Gastroesophageal sphincter (tissue), 4 donors: ENCODE measurements around the gene NDUFB8. TPM values are rescaled to one million over a fixed set of nuclear protein-coding genes. Genes with fewer than 3 reads are reported as not detected.

Experiments used
- ATAC-seq: fragments of 150-250 bp; one replicate; pipeline ENCODE4 v1.9.1; 2016; ENCODE audit warnings: mild to moderate bottlenecking, moderate library complexity
- H3K27ac ChIP-seq, 4 donors: fragments of 200-600 bp; sonication (generic) in 3 of 4; 1 replicate in 3 of 4; 2 replicates in 1 of 4; pipeline ENCODE4 v1.5.1; 2016 to 2019
- H3K27me3 ChIP-seq: fragments of 200-600 bp; sonication (generic); one replicate; pipeline ENCODE4 v1.5.1; 2019
- H3K36me3 ChIP-seq, 2 donors: fragments of 200-600 bp; sonication (generic); one replicate each; pipeline ENCODE4 v1.5.1; 2019; ENCODE audit warnings: control low read depth in 1 of 2
- H3K4me1 ChIP-seq, 3 donors: fragments of 200-600 bp; sonication (generic); 1 replicate in 2 of 3; 2 replicates in 1 of 3; pipeline ENCODE4 v1.5.1; 2016 to 2019; ENCODE audit warnings: control low read depth in 2 of 3
- H3K4me3 ChIP-seq, 2 donors: fragments of 200-600 bp; sonication (generic); one replicate each; pipeline ENCODE4 v1.5.1; 2019; ENCODE audit warnings: mild to moderate bottlenecking in 1 of 2, moderate library complexity in 1 of 2
- H3K9me3 ChIP-seq, 3 donors: fragments of 200-600 bp; sonication (generic); one replicate each; pipeline ENCODE4 v1.5.1; 2017 to 2019; ENCODE audit warnings: control low read depth in 2 of 3
- EP300 ChIP-seq: sonication (generic); formaldehyde crosslinking; IDR thresholded peaks from one replicate; pipeline ENCODE4 v1.6.1; 2017; ENCODE audit warnings: antibody characterized with exemption, mild to moderate bottlenecking
- POLR2A ChIP-seq, 2 donors: fragments of 450-650 bp; IDR thresholded peaks; one replicate each; pipeline ENCODE4 v1.6.1; 2017; ENCODE audit warnings: antibody characterized with exemption in 2 of 2, mild to moderate bottlenecking in 2 of 2, moderate library complexity in 1 of 2
- POLR2AphosphoS5 ChIP-seq: sonication (generic); formaldehyde crosslinking; IDR thresholded peaks from one replicate; pipeline ENCODE4 v1.6.1; 2017; ENCODE audit warnings: antibody characterized with exemption
- WGBS, 2 donors: methylation state at CpG; one replicate each; pipeline ENCODE4 v1.1.5; 2018; ENCODE audit warnings: low coverage in 1 of 2; 5-methylcytosine and 5-hydroxymethylcytosine counted together
- total RNA-seq, 4 donors: library from RNA; depleted of rRNA; stranded (reverse); fragments of >200 nt; gene quantifications; one replicate each; pipeline ENCODE4 v1.1.0, GENCODE V29; 2016
- TF ChIP-seq, protein P1 (sequence below), 4 experiments: fragments of 200-600 bp in 2 of 4; fragments of 450-650 bp in 2 of 4; sonication (generic) in 1 of 4; IDR thresholded peaks; one replicate each; pipeline ENCODE4 v1.5.1; 2017 to 2019; ENCODE audit warnings: antibody characterized with exemption in 4 of 4, mild to moderate bottlenecking in 2 of 4, moderate library complexity in 2 of 4

Gene NDUFB8
- total RNA-seq, 4 donors from 2014 or later, result 268 to 317 (median 283) TPM

DNA sequence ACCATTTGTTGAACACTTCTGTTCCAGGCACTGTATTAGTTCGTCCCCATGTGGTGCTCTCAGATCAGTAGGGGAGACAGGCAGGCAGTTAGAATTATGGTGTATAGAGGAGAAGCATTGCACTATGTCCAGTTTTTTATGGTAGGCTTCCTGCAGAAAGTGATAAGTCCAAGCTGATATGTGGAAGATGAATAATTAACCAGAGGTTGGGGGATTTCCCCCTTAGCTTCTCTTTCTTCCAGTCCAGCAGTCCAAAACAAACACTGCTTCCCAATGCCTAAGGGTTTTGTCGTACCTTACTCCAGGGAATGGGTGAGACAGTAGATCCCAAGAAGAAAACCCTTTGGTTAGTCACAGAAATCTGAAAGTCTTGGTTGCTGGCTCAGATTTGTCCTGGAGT is 25.2 kb upstream of the NDUFB8 start:
- 84 to 100% methylated on average over 2 of the region's 2 CpGs for WGBS, 2 donors
- H3K9me3 ChIP-seq, result no peaks in the 10 kb centered on the region
- H3K36me3 ChIP-seq, result peaks cover 0 to 88% of the 10 kb centered on the region in 2 donors
- no peak overlapping the region for H3K27ac ChIP-seq
- no peaks in the 10 kb centered on the region for H3K4me1 ChIP-seq
- no peak overlapping the region for H3K4me3 ChIP-seq
- ATAC-seq, result no peak
- no peaks in the 10 kb centered on the region for H3K27me3 ChIP-seq
- TF ChIP-seq, protein P1, sequence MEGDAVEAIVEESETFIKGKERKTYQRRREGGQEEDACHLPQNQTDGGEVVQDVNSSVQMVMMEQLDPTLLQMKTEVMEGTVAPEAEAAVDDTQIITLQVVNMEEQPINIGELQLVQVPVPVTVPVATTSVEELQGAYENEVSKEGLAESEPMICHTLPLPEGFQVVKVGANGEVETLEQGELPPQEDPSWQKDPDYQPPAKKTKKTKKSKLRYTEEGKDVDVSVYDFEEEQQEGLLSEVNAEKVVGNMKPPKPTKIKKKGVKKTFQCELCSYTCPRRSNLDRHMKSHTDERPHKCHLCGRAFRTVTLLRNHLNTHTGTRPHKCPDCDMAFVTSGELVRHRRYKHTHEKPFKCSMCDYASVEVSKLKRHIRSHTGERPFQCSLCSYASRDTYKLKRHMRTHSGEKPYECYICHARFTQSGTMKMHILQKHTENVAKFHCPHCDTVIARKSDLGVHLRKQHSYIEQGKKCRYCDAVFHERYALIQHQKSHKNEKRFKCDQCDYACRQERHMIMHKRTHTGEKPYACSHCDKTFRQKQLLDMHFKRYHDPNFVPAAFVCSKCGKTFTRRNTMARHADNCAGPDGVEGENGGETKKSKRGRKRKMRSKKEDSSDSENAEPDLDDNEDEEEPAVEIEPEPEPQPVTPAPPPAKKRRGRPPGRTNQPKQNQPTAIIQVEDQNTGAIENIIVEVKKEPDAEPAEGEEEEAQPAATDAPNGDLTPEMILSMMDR (IDR thresholded peaks at IDR 0.05), result no peak
- TF ChIP-seq POLR2AphosphoS5, result no peak
- no peak for TF ChIP-seq EP300
- no peak for TF ChIP-seq POLR2A (IDR thresholded peaks at IDR 0.05)

DNA sequence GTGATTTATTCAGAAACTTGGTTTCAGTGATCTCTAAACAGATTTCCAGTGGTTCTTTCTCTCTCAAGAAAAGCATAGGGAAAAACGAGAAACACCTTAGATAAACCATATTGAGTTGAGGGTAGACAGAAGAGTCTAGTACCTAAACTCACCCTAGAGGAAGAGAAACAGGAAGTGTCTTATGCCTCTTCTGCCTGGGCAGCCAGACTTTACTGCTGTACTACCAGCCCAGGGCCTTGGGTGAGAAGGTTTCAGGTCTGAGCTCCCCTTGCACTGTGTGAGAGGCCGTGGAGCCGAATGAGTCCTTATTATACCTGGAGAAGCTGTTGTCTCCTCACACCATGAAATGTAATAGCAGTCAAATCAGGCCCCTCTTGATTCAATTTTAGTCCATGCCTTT is 24.3 kb upstream of the NDUFB8 start:
- no peak for ATAC-seq
- Histone ChIP-seq H3K9me3 (no peaks in the 10 kb centered on the region), H3K36me3 (peaks cover 0 to 90% of the 10 kb centered on the region in 2 donors), H3K27me3 (no peaks in the 10 kb centered on the region), H3K4me3 (no peak overlapping the region), H3K4me1 (no peaks in the 10 kb centered on the region), H3K27ac (no peak overlapping the region)
- WGBS, 2 donors, result 80 to 97% methylated on average over 1 to 3 of the region's 3 CpGs
- TF ChIP-seq, protein P1 (IDR thresholded peaks at IDR 0.05), result no peak
- TF ChIP-seq EP300 (no peak), POLR2AphosphoS5 (no peak), POLR2A (IDR thresholded peaks at IDR 0.05) (no peak)

DNA sequence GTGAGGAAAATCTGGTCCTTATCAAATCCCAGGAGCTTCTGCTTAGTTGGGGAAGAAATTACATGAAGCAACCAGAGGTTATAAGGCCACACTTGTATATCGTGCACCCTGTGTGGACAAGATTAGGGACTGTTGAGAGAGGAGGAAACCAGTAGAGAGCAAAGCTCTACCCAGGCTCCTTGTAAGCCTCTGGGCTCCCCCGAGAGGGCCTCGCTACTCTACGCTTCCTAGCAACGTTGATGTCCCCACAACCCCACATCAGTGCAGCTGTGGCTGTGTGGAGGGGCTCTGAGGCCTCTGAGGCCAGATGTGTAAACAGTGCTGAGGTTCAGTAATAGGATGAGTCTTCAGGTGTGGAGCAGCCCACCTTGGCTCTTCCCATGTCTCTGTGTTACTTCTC is 22.1 kb upstream of the NDUFB8 start:
- no peaks in the 10 kb centered on the region for H3K4me1 ChIP-seq
- H3K4me3 ChIP-seq, result no peak overlapping the region
- no peak overlapping the region for H3K27ac ChIP-seq
- WGBS, 2 donors, result 50 to 62% methylated on average over 1 to 5 of the region's 5 CpGs
- H3K36me3 ChIP-seq, result peaks cover 0 to 90% of the 10 kb centered on the region in 2 donors
- H3K27me3 ChIP-seq, result no peaks in the 10 kb centered on the region
- ATAC-seq, result no peak
- TF ChIP-seq POLR2AphosphoS5 (no peak), POLR2A (IDR thresholded peaks at IDR 0.05) (no peak), EP300 (no peak)
- TF ChIP-seq, protein P1 (IDR thresholded peaks at IDR 0.05), result no peak
- H3K9me3 ChIP-seq, result no peaks in the 10 kb centered on the region

DNA sequence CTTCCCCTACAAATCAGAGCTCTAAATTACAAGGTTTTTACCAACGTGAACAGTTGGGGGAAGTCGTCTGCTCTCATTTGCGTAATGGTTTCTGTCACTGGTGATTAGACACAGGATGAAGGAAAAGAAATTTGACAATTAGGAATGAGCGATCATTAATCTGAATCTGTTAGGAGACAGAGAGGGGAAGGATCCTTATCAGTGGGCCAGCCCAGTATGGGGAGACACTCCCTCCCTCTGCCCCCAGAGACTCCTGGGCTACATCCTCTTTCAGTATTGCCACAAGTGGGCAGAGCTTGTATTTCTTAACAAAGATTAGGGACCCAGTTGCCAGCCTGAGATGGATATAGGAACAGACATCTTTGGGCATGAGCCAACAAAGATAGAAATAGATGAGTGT is 21.5 kb upstream of the NDUFB8 start:
- Histone ChIP-seq H3K9me3 (no peaks in the 10 kb centered on the region), H3K4me3 (no peak overlapping the region), H3K27me3 (no peaks in the 10 kb centered on the region), H3K4me1 (no peaks in the 10 kb centered on the region), H3K36me3 (peaks cover 0 to 90% of the 10 kb centered on the region in 2 donors), H3K27ac (no peak overlapping the region)
- TF ChIP-seq POLR2AphosphoS5, result no peak
- TF ChIP-seq EP300, result no peak
- TF ChIP-seq, protein P1 (IDR thresholded peaks at IDR 0.05), result no peak
- no peak for TF ChIP-seq POLR2A (IDR thresholded peaks at IDR 0.05)
- WGBS, 2 donors, result 53 to 64% methylated on average over 3 to 4 of the region's 4 CpGs
- no peak for ATAC-seq

DNA sequence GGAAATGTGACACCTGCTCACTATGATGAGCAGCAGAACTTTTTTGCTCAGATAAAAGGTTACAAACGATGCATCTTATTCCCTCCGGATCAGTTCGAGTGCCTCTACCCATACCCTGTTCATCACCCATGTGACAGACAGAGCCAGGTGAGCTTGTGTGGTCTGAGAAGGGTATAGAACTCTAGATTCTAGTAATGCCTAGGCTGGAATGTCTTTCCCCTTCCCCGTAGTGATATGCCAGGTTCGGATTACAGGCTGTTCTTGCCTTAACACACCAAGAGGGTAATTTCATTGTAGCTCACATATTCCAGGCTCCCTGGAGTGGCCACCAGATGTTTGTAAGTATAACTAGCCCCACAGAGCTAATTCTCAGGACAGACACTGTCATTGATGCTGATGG is 15.3 kb upstream of the NDUFB8 start:
- Histone ChIP-seq H3K9me3 (no peaks in the 10 kb centered on the region), H3K27ac (no peak overlapping the region), H3K4me3 (no peak overlapping the region), H3K27me3 (no peaks in the 10 kb centered on the region), H3K4me1 (no peaks in the 10 kb centered on the region), H3K36me3 (peaks cover 3 to 100% of the 10 kb centered on the region in 2 donors)
- 79 to 94% methylated on average over 3 to 4 of the region's 5 CpGs for WGBS, 2 donors
- ATAC-seq, result no peak
- TF ChIP-seq EP300, result no peak
- TF ChIP-seq, protein P1 (IDR thresholded peaks at IDR 0.05), result no peak
- TF ChIP-seq POLR2A (IDR thresholded peaks at IDR 0.05), result no peak
- TF ChIP-seq POLR2AphosphoS5, result no peak
